ENCODE data around the gene CCDC183.
A peak's percentile ranks its signal among the peaks of the same experiment; 100 is the strongest.

Gene CCDC183

GRCh38 chr9:136769710-136770191 lies 26.4 kb upstream of the CCDC183 start:
- no peak for TF ChIP-seq Cebpa-rat (IDR thresholded peaks at IDR 0.05)
- no peak overlapping the region for H3K9ac ChIP-seq
- H3K36me3 ChIP-seq = no peaks in the 10 kb centered on the region
- peak overlapping the region in 5 of 11 experiments; percentile 24 to 50 (median 42); a peak in 9 of 22 replicates for H3K4me2 ChIP-seq
- H3K9me3 ChIP-seq (replicated peaks in 1 of 11) = peaks cover 7 to 14% (median 9%) of the 10 kb centered on the region in 11 experiments
- no peaks in the 10 kb centered on the region for H4K20me1 ChIP-seq
- H3K4me3 ChIP-seq = no peak overlapping the region
- peaks cover 0 to 13% (median 0%) of the 10 kb centered on the region in 11 experiments; a peak in 5 of 22 replicates for H3K27me3 ChIP-seq
- peaks cover 29 to 54% (median 49%) of the 10 kb centered on the region in 10 experiments for H3K4me1 ChIP-seq
- H3K27ac ChIP-seq = no peak overlapping the region; a peak in 1 of 22 replicates

GRCh38 chr9:136771907-136772415 lies 24.2 kb upstream of the CCDC183 start:
- no peaks in the 10 kb centered on the region for H3K36me3 ChIP-seq
- H3K4me3 ChIP-seq = no peak overlapping the region

GRCh38 chr9:136773386-136774044 lies 22.6 kb upstream of the CCDC183 start:
- Histone ChIP-seq H3K4me3 (no peak overlapping the region), H4K20me1 (no peaks in the 10 kb centered on the region), H3K4me2 (peak overlapping the region; percentile 27 to 65 (median 54); a peak in 21 of 22 replicates), H3K36me3 (no peaks in the 10 kb centered on the region), H3K9me3 (replicated peaks in 1 of 11) (peaks cover 7 to 14% (median 9%) of the 10 kb centered on the region in 11 experiments), H3K27ac (peak overlapping the region in 9 of 11 experiments; percentile 19 to 70 (median 65); a peak in 17 of 22 replicates), H3K4me1 (peaks cover 17 to 40% (median 32%) of the 10 kb centered on the region in 10 experiments), H3K27me3 (no peaks in the 10 kb centered on the region), H3K9ac (peak overlapping the region in 5 of 11 experiments; percentile 12 to 55 (median 43); a peak in 8 of 22 replicates)
- no peak for TF ChIP-seq Cebpa-rat (IDR thresholded peaks at IDR 0.05)

More at GRCh38 chr9:136771907-136772415, 24.2 kb upstream of the CCDC183 start:
- peaks cover 0 to 13% (median 0%) of the 10 kb centered on the region in 11 experiments; a peak in 5 of 22 replicates for H3K27me3 ChIP-seq
- no peak overlapping the region for H3K27ac ChIP-seq
- H4K20me1 ChIP-seq = no peaks in the 10 kb centered on the region
- H3K9ac ChIP-seq = no peak overlapping the region
- peaks cover 24 to 43% (median 39%) of the 10 kb centered on the region in 10 experiments for H3K4me1 ChIP-seq
- peaks cover 7 to 14% (median 9%) of the 10 kb centered on the region in 11 experiments for H3K9me3 ChIP-seq (replicated peaks in 1 of 11)
- H3K4me2 ChIP-seq = no peak overlapping the region
- TF ChIP-seq Cebpa-rat (IDR thresholded peaks at IDR 0.05) = no peak

- Histone ChIP-seq H3K27ac (peak overlapping the region in 6 of 11 experiments; percentile 19 to 70 (median 66); a peak in 8 of 22 replicates), H3K9ac (no peak overlapping the region), H3K4me3 (no peak overlapping the region), H3K27me3 (no peaks in the 10 kb centered on the region), H3K4me1 (peaks cover 17 to 35% (median 29%) of the 10 kb centered on the region in 10 experiments), H4K20me1 (no peaks in the 10 kb centered on the region), H3K9me3 (replicated peaks in 1 of 11) (peaks cover 7 to 14% (median 9%) of the 10 kb centered on the region in 11 experiments), H3K4me2 (peak overlapping the region; percentile 27 to 65 (median 54); a peak in 15 of 22 replicates), H3K36me3 (no peaks in the 10 kb centered on the region)
- TF ChIP-seq Cebpa-rat (IDR thresholded peaks at IDR 0.05) = no peak
Observed at GRCh38 chr9:136774416-136775045, 21.6 kb upstream of the CCDC183 start.

- no peak overlapping the region for H3K4me3 ChIP-seq
- no peaks in the 10 kb centered on the region for H3K36me3 ChIP-seq
- H3K4me1 ChIP-seq = peaks cover 17 to 32% (median 25%) of the 10 kb centered on the region in 10 experiments
- no peak overlapping the region for H3K9ac ChIP-seq
- H3K4me2 ChIP-seq = no peak overlapping the region
- H4K20me1 ChIP-seq = no peaks in the 10 kb centered on the region
- H3K27me3 ChIP-seq = no peaks in the 10 kb centered on the region
- no peak overlapping the region for H3K27ac ChIP-seq
- TF ChIP-seq Cebpa-rat (IDR thresholded peaks at IDR 0.05) = no peak
- peaks cover 7 to 14% (median 9%) of the 10 kb centered on the region in 11 experiments for H3K9me3 ChIP-seq (replicated peaks in 1 of 11)
Observed at GRCh38 chr9:136775191-136775590, 20.9 kb upstream of the CCDC183 start.

- 0 out of 20 replicates have a peak overlapping the region, but pooled peaks of 1 of the 10 experiments have one; percentile 17 for H3K4me3 ChIP-seq
- H3K27ac ChIP-seq = peak overlapping the region in 8 of 11 experiments; percentile 33 to 67 (median 50); a peak in 13 of 22 replicates
- H3K4me2 ChIP-seq = peak overlapping the region; percentile 23 to 78 (median 70)
- peaks cover 17 to 32% (median 25%) of the 10 kb centered on the region in 10 experiments for H3K4me1 ChIP-seq
- TF ChIP-seq Cebpa-rat (IDR thresholded peaks at IDR 0.05) = no peak
- no peaks in the 10 kb centered on the region for H3K36me3 ChIP-seq
- no peaks in the 10 kb centered on the region for H4K20me1 ChIP-seq
- H3K27me3 ChIP-seq = no peaks in the 10 kb centered on the region
- peaks cover 7 to 14% (median 9%) of the 10 kb centered on the region in 11 experiments for H3K9me3 ChIP-seq (replicated peaks in 1 of 11)
- peak overlapping the region in 8 of 11 experiments; percentile 5 to 65 (median 42); a peak in 12 of 22 replicates for H3K9ac ChIP-seq
Observed at GRCh38 chr9:136776947-136777346, 19.2 kb upstream of the CCDC183 start.

- Histone ChIP-seq H3K9ac (peak overlapping the region in 8 of 11 experiments; percentile 5 to 65 (median 42); a peak in 14 of 22 replicates), H3K9me3 (replicated peaks in 1 of 11) (peaks cover 7 to 14% (median 9%) of the 10 kb centered on the region in 11 experiments), H4K20me1 (no peaks in the 10 kb centered on the region), H3K36me3 (no peaks in the 10 kb centered on the region), H3K4me1 (peaks cover 17 to 32% (median 25%) of the 10 kb centered on the region in 10 experiments), H3K27me3 (no peaks in the 10 kb centered on the region), H3K4me3 (0 out of 20 replicates have a peak overlapping the region, but pooled peaks of 1 of the 10 experiments have one; percentile 17), H3K4me2 (peak overlapping the region; percentile 23 to 78 (median 70)), H3K27ac (peak overlapping the region in 8 of 11 experiments; percentile 33 to 67 (median 50); a peak in 14 of 22 replicates)
- TF ChIP-seq Cebpa-rat (IDR thresholded peaks at IDR 0.05) = no peak
Observed at GRCh38 chr9:136777359-136777758, 18.8 kb upstream of the CCDC183 start.

- H3K4me1 ChIP-seq = peaks cover 21 to 33% (median 26%) of the 10 kb centered on the region in 10 experiments
- no peak overlapping the region for H3K4me3 ChIP-seq
- H3K4me2 ChIP-seq = no peak overlapping the region
Observed at GRCh38 chr9:136779808-136780207, 16.3 kb upstream of the CCDC183 start.

More at GRCh38 chr9:136779808-136780207, 16.3 kb upstream of the CCDC183 start:
- Histone ChIP-seq H3K27ac (no peak overlapping the region), H3K9ac (no peak overlapping the region), H3K36me3 (no peaks in the 10 kb centered on the region), H4K20me1 (no peaks in the 10 kb centered on the region), H3K27me3 (no peaks in the 10 kb centered on the region), H3K9me3 (replicated peaks in 1 of 11) (no peaks in the 10 kb centered on the region)
- no peak for TF ChIP-seq Cebpa-rat (IDR thresholded peaks at IDR 0.05)

Measured in BLaER1 treated with 17β-estradiol and CSF1 and Interleukin-3, amounts not matched to agents 10 nM and 100 nM (cell line).